K562 (cell line): Measurements from ENCODE around the gene ADGRB2. TPM values are rescaled to one million over a fixed set of nuclear protein-coding genes. Genes with fewer than 3 reads are reported as not detected.

ENCODE experiments used
- C11orf30 ChIP-seq: fragments of 450-650 bp; IDR thresholded peaks from 2 replicates; pipeline ENCODE4 v1.6.1; 2016; ENCODE audit warnings: low read depth, mild to moderate bottlenecking
- CBX5 ChIP-seq: IDR thresholded peaks from 2 replicates; pipeline ENCODE4 v1.6.1; 2014; ENCODE audit warnings: low read depth, borderline replicate concordance
- CREB3 ChIP-seq: fragments of 450-650 bp; conservative IDR thresholded peaks from 2 replicates; pipeline ENCODE4 v1.6.1; 2016; ENCODE audit warnings: missing genetic modification characterization, low read depth, mild to moderate bottlenecking, missing compliant biosample characterization, moderate library complexity
- E2F5 ChIP-seq: sonication (generic); formaldehyde crosslinking; IDR thresholded peaks from 2 replicates; pipeline ENCODE4 v1.8.0; 2022; ENCODE audit warnings: mild to moderate bottlenecking, missing genetic modification reagents
- HDAC6 ChIP-seq: IDR thresholded peaks from 2 replicates; pipeline ENCODE4 v1.6.1; 2012; ENCODE audit warnings: low read depth, mild to moderate bottlenecking, control low read depth, inconsistent platforms, low read length, moderate library complexity
- MTA3 ChIP-seq: fragments of 450-650 bp; formaldehyde crosslinking; IDR thresholded peaks from 2 replicates; pipeline ENCODE4 v1.6.1; 2017; ENCODE audit warnings: mild to moderate bottlenecking, borderline replicate concordance
- MXD1 ChIP-seq: fragments of 250-450 bp; sonication (Bioruptor Pico); IDR thresholded peaks from 2 replicates; pipeline ENCODE4 v1.8.0; 2021; ENCODE audit warnings: borderline replicate concordance, mild to moderate bottlenecking, moderate library complexity; ENCODE audit not compliant: poor library complexity, severe bottlenecking
- NFIX ChIP-seq: fragments of 250-450 bp; sonication (Bioruptor Pico); IDR thresholded peaks from 2 replicates; pipeline ENCODE4 v1.4.0; 2020; ENCODE audit warnings: low read depth, mild to moderate bottlenecking, moderate library complexity
- PCBP2 ChIP-seq: fragments of 200-400 bp; formaldehyde crosslinking; IDR thresholded peaks from 2 replicates; pipeline ENCODE4 v1.6.1; 2018; ENCODE audit warnings: low read length, low read depth, mild to moderate bottlenecking, moderate library complexity; ENCODE audit not compliant: poor library complexity, severe bottlenecking
- PKNOX1 ChIP-seq: fragments of 450-650 bp; IDR thresholded peaks from 2 replicates; pipeline ENCODE4 v1.6.1; 2016
- POLR2AphosphoS5 ChIP-seq: IDR thresholded peaks from 2 replicates; pipeline ENCODE4 v1.6.1; 2011; ENCODE audit warnings: mild to moderate bottlenecking, low read depth, low read length, moderate library complexity; ENCODE audit not compliant: control insufficient read depth, insufficient read depth
- PTRF ChIP-seq: fragments of 450-650 bp; IDR thresholded peaks from 2 replicates; pipeline ENCODE4 v1.6.1; 2016; ENCODE audit warnings: mild to moderate bottlenecking, missing genetic modification characterization, missing compliant biosample characterization
- SIN3B ChIP-seq: fragments of 450-650 bp; IDR thresholded peaks from 2 replicates; pipeline ENCODE4 v1.6.1; 2017; ENCODE audit warnings: low read depth, mild to moderate bottlenecking, moderate library complexity
- TBP ChIP-seq: optimal IDR thresholded peaks from 2 replicates; pipeline ENCODE3; 2011; ENCODE audit warnings: low read depth, low read length, improper control_type of control experiment
- THAP12 ChIP-seq: fragments of 250-450 bp; sonication (Bioruptor Pico); IDR thresholded peaks from 2 replicates; pipeline ENCODE4 v1.9.0; 2021; ENCODE audit warnings: mild to moderate bottlenecking, inconsistent platforms
- VEZF1 ChIP-seq: fragments of 200-800 bp; sonication (Bioruptor generic); IDR thresholded peaks from 2 replicates; pipeline ENCODE4 v1.6.1; 2017; ENCODE audit warnings: missing genetic modification characterization, missing compliant biosample characterization
- ZKSCAN1 ChIP-seq: fragments of 150-350 bp; IDR thresholded peaks from 2 replicates; pipeline ENCODE4 v1.6.1; 2016; ENCODE audit warnings: low read depth, low read length
- ZNF146 ChIP-seq: IDR thresholded peaks from one replicate; pipeline ENCODE4 v1.6.1; 2018; ENCODE audit warnings: missing compliant biosample characterization; ENCODE audit not compliant: unreplicated experiment
- ZNF324 ChIP-seq: fragments of 250-450 bp; sonication (Bioruptor Pico); IDR thresholded peaks from 2 replicates; pipeline ENCODE4 v1.4.0; 2020; ENCODE audit warnings: mild to moderate bottlenecking
- ZNF696 ChIP-seq: fragments of 250-450 bp; sonication (Bioruptor Pico); conservative IDR thresholded peaks from 2 replicates; pipeline ENCODE4 v1.4.0; 2020; ENCODE audit warnings: mild to moderate bottlenecking, moderate library complexity
- polyA plus RNA-seq, 8 experiments: library from polyadenylated mRNA; depleted of rRNA in 4 of 8; stranded (reverse) in 5 of 8; unstranded in 3 of 8; fragments of >200 nt; fragmentation: Nextera tagmentation in 2 of 8; fragmentation: Illumina TruSeq in 1 of 8; extraction: Ambion mirVana in 2 of 8; extraction: Trizol in 1 of 8; gene quantifications; 2 replicates each; pipeline versions ENCODE4 v1.2.1 to v1.2.3, GENCODE V29; 2011 to 2014; ENCODE audit warnings: inconsistent platforms in 1 of 8, missing spikeins in 1 of 8
- total RNA-seq, 7 experiments: library from RNA; depleted of rRNA in 6 of 7; stranded (reverse); fragments of >200 nt in 6 of 7; fragmentation: Illumina TruSeq in 2 of 7; extraction: Trizol in 2 of 7; gene quantifications; 2 replicates each; pipeline versions ENCODE4 v1.2.1 to v1.2.3, GENCODE V29; 2011 to 2021; ENCODE audit warnings: low replicate concordance in 1 of 7

The ADGRB2 gene
- total and polyA plus RNA-seq, 9 of the 15 experiments (the other 6 are each of a cell fraction or from before 2014, with no cell fraction given): 0.04 to 0.23 (median 0.20) TPM; not detected in 2

- TF ChIP-seq VEZF1 (CRISPR knock-in tag): peak; percentile 68
- TF ChIP-seq HDAC6: no peak
- TF ChIP-seq MXD1 (CRISPR knock-in tag): no peak
- 0 out of 2 replicates have a peak, but pooled peaks have one; percentile 15 for TF ChIP-seq SIN3B
- no peak for TF ChIP-seq PCBP2
- 0 out of 2 replicates have a peak, but pooled peaks have one; percentile 65 for TF ChIP-seq POLR2AphosphoS5
- no peak for TF ChIP-seq NFIX (CRISPR knock-in tag)
- TF ChIP-seq PKNOX1: peak; percentile 98
- peak; percentile 83; the same call in 1 of the 2 replicates for TF ChIP-seq MTA3
- peak; percentile 35; the same call in 1 of the 2 replicates for TF ChIP-seq THAP12 (CRISPR knock-in tag)
- peak; percentile 48 for TF ChIP-seq TBP
- TF ChIP-seq PTRF (tag): no peak
- no peak for TF ChIP-seq ZNF696 (CRISPR knock-in tag)
- no peak for TF ChIP-seq ZNF146 (CRISPR knock-in tag)
- TF ChIP-seq C11orf30: no peak
- no peak for TF ChIP-seq CBX5
- TF ChIP-seq ZKSCAN1: 0 out of 2 replicates have a peak, but pooled peaks have one; percentile 22
- peak; percentile 62; the same call in 1 of the 2 replicates for TF ChIP-seq CREB3
- no peak for TF ChIP-seq E2F5 (CRISPR knock-in tag)
- TF ChIP-seq ZNF324 (CRISPR knock-in tag): no peak
Observed at GRCh38 chr1:31788138-31788824, 24.1 kb upstream of the ADGRB2 start (continued).
